SK-N-SH treated with all-trans-retinoic acid at 6 μM for 48 hours (cell line): ENCODE measurements around the gene PTHLH.

Experiments
- ATAC-seq: fragments of 200-7000 bp; cut with Tn5 transposase; 3 replicates; pipeline ENCODE4 v1.9.1; 2020; ENCODE audit warnings: mild to moderate bottlenecking, moderate library complexity
- BACH2 ChIP-seq: fragments of 250-450 bp; sonication (Bioruptor Pico); IDR thresholded peaks from 2 replicates; pipeline ENCODE4 v1.9.0; 2021; ENCODE audit warnings: mild to moderate bottlenecking, borderline replicate concordance
- CREB5 ChIP-seq: fragments of 250-450 bp; sonication (Bioruptor Pico); IDR thresholded peaks from 2 replicates; pipeline ENCODE4 v1.5.1; 2020; ENCODE audit warnings: low read depth, mild to moderate bottlenecking, moderate library complexity
- ESRRG ChIP-seq: fragments of 250-450 bp; sonication (Bioruptor Pico); IDR thresholded peaks from 2 replicates; pipeline ENCODE4 v1.6.1; 2021; ENCODE audit warnings: mild to moderate bottlenecking
- PATZ1 ChIP-seq: fragments of 250-450 bp; sonication (Bioruptor Pico); IDR thresholded peaks from 2 replicates; pipeline ENCODE4 v1.8.0; 2020; ENCODE audit warnings: mild to moderate bottlenecking, moderate library complexity, borderline replicate concordance
- PPARA ChIP-seq: fragments of 250-450 bp; sonication (Bioruptor Pico); IDR thresholded peaks from 2 replicates; pipeline ENCODE4 v1.5.0; 2020; ENCODE audit warnings: mild to moderate bottlenecking, borderline replicate concordance
- SNAI2 ChIP-seq: fragments of 250-450 bp; sonication (Bioruptor Pico); IDR thresholded peaks from 2 replicates; pipeline ENCODE4 v1.5.0; 2020; ENCODE audit warnings: mild to moderate bottlenecking, moderate library complexity
- TCF4 ChIP-seq: fragments of 250-450 bp; sonication (Bioruptor Pico); IDR thresholded peaks from 2 replicates; pipeline ENCODE4 v1.8.0; 2021; ENCODE audit warnings: mild to moderate bottlenecking, moderate library complexity, borderline replicate concordance
- TOX ChIP-seq: fragments of 250-450 bp; sonication (Bioruptor Pico); IDR thresholded peaks from 2 replicates; pipeline ENCODE4 v1.8.0; 2021; ENCODE audit warnings: mild to moderate bottlenecking, moderate library complexity, borderline replicate concordance
- ZC3H10 ChIP-seq: fragments of 250-450 bp; sonication (Bioruptor Pico); IDR thresholded peaks from 2 replicates; pipeline ENCODE4 v1.5.1; 2021; ENCODE audit warnings: mild to moderate bottlenecking, moderate library complexity
- ZFP30 ChIP-seq: fragments of 450-650 bp; formaldehyde crosslinking; IDR thresholded peaks from 2 replicates; pipeline ENCODE4 v1.5.0; 2022; ENCODE audit warnings: mild to moderate bottlenecking, moderate library complexity
- ZNF565 ChIP-seq: fragments of 450-650 bp; formaldehyde crosslinking; conservative IDR thresholded peaks from 2 replicates; pipeline ENCODE4 v1.5.0; 2020; ENCODE audit warnings: low read depth, mild to moderate bottlenecking, moderate library complexity
- ZNF8 ChIP-seq: fragments of 450-650 bp; formaldehyde crosslinking; IDR thresholded peaks from 2 replicates; pipeline ENCODE4 v1.5.0; 2020; ENCODE audit warnings: mild to moderate bottlenecking, moderate library complexity
- TF ChIP-seq, protein P1 (sequence below): fragments of 250-450 bp; sonication (Bioruptor Pico); IDR thresholded peaks from 2 replicates; pipeline ENCODE4 v1.5.1; 2021; ENCODE audit warnings: mild to moderate bottlenecking, moderate library complexity
- TF ChIP-seq, protein P2 (sequence below): fragments of 250-450 bp; sonication (Bioruptor Pico); IDR thresholded peaks from 2 replicates; pipeline ENCODE4 v1.8.0; 2021; ENCODE audit warnings: low read depth, mild to moderate bottlenecking, moderate library complexity, borderline replicate concordance
- TF ChIP-seq, protein P3 (sequence below): fragments of 250-450 bp; sonication (Bioruptor Pico); IDR thresholded peaks from 2 replicates; pipeline ENCODE4 v1.5.0; 2020; ENCODE audit warnings: mild to moderate bottlenecking, moderate library complexity

PTHLH gene

GRCh38 chr12:27996761-27997160, 24.2 kb upstream of the PTHLH start (continued):
- TF ChIP-seq, protein P1, sequence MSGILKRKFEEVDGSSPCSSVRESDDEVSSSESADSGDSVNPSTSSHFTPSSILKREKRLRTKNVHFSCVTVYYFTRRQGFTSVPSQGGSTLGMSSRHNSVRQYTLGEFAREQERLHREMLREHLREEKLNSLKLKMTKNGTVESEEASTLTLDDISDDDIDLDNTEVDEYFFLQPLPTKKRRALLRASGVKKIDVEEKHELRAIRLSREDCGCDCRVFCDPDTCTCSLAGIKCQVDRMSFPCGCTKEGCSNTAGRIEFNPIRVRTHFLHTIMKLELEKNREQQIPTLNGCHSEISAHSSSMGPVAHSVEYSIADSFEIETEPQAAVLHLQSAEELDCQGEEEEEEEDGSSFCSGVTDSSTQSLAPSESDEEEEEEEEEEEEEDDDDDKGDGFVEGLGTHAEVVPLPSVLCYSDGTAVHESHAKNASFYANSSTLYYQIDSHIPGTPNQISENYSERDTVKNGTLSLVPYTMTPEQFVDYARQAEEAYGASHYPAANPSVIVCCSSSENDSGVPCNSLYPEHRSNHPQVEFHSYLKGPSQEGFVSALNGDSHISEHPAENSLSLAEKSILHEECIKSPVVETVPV (CRISPR knock-in tag): no peak
- no peak for TF ChIP-seq BACH2 (CRISPR knock-in tag)

GRCh38 chr12:27995406-27995805, 22.9 kb upstream of the PTHLH start:
- TF ChIP-seq CREB5 (no peak), TOX (no peak), ESRRG (no peak), ZNF8 (CRISPR knock-in tag) (no peak), ZFP30 (CRISPR knock-in tag) (no peak), PPARA (CRISPR knock-in tag) (no peak), ZC3H10 (no peak)
- TF ChIP-seq, protein P2, sequence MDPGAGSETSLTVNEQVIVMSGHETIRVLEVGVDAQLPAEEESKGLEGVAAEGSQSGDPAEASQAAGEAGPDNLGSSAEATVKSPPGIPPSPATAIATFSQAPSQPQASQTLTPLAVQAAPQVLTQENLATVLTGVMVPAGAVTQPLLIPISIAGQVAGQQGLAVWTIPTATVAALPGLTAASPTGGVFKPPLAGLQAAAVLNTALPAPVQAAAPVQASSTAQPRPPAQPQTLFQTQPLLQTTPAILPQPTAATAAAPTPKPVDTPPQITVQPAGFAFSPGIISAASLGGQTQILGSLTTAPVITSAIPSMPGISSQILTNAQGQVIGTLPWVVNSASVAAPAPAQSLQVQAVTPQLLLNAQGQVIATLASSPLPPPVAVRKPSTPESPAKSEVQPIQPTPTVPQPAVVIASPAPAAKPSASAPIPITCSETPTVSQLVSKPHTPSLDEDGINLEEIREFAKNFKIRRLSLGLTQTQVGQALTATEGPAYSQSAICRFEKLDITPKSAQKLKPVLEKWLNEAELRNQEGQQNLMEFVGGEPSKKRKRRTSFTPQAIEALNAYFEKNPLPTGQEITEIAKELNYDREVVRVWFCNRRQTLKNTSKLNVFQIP (CRISPR knock-in tag): no peak
- ATAC-seq: no peak

DNA sequence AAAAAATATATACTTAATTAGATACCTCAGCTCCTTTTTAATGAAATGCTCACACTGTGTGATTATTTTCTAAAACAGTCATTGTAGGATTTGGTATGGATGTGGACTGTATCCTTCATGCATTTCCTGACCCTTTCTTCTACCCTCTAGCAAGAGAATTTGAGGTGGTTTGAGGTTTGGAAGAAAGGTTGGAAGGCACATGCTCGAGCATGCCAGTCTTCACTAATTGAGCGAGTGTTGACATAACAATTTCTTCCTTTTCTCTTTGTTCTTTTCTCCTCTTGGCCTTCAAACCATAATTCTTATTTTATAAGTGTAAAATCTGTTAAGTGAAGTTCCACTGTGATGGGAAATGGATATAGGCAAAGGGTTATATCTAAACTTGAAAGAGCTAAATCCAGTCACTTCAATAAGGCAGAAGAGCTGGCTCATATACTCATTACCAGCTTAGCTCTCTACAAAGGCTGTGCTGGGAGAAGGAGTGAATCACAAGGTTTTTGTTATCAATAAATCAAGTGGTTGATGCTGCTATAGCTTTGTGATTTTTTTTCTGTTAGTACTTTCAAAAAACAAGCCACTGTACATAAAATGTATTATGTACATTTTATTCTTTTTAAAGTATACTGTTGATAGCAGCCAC, 16.2 kb upstream of the PTHLH start:
- no peak for ATAC-seq
- TF ChIP-seq SNAI2 (CRISPR knock-in tag) (no peak), PATZ1 (CRISPR knock-in tag) (no peak), ESRRG (no peak), ZNF565 (CRISPR knock-in tag) (no peak)
- TF ChIP-seq, protein P1 (CRISPR knock-in tag): no peak

DNA sequence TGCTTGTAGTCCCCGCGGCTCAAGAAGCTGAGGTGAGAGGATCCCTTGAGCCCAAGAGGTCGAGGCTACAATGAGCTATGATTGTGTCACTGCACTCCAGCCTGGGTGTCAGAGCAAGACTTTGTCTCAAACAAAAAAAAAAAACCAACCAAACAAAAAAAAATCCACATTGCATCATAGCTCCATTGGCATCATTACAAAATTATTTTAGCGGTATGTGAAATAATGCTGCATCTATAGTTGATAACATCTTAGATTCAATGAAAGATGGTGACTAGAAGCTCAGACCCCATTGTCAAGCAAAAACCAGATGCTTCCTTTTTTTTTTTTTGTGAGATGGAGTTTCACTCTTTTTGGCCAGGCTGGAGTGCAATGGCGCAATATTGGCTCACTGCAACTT, 14.8 kb upstream of the PTHLH start:
- ATAC-seq: no peak
- TF ChIP-seq SNAI2 (CRISPR knock-in tag) (no peak), PATZ1 (CRISPR knock-in tag) (no peak), TCF4 (CRISPR knock-in tag) (no peak)
- TF ChIP-seq, protein P3, sequence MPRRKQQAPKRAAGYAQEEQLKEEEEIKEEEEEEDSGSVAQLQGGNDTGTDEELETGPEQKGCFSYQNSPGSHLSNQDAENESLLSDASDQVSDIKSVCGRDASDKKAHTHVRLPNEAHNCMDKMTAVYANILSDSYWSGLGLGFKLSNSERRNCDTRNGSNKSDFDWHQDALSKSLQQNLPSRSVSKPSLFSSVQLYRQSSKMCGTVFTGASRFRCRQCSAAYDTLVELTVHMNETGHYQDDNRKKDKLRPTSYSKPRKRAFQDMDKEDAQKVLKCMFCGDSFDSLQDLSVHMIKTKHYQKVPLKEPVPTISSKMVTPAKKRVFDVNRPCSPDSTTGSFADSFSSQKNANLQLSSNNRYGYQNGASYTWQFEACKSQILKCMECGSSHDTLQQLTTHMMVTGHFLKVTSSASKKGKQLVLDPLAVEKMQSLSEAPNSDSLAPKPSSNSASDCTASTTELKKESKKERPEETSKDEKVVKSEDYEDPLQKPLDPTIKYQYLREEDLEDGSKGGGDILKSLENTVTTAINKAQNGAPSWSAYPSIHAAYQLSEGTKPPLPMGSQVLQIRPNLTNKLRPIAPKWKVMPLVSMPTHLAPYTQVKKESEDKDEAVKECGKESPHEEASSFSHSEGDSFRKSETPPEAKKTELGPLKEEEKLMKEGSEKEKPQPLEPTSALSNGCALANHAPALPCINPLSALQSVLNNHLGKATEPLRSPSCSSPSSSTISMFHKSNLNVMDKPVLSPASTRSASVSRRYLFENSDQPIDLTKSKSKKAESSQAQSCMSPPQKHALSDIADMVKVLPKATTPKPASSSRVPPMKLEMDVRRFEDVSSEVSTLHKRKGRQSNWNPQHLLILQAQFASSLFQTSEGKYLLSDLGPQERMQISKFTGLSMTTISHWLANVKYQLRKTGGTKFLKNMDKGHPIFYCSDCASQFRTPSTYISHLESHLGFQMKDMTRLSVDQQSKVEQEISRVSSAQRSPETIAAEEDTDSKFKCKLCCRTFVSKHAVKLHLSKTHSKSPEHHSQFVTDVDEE: no peak
